Retinal pigment epithelial cell (primary cell): ENCODE data around the gene OGFR.
A peak's percentile ranks its signal among the peaks of the same experiment; 100 is the strongest.

Experiments
- DNase-seq: peaks from one replicate; pipeline ENCODE4 v3.0.0-alpha.2; 2010; ENCODE audit warnings: low read depth
- H3K4me3 ChIP-seq: 2 replicates; pipeline ENCODE4 v1.5.1; 2011; ENCODE audit warnings: mild to moderate bottlenecking, low read length, control low read depth, moderate library complexity
- TF ChIP-seq, protein P1 (sequence below): conservative IDR thresholded peaks from 2 replicates; pipeline ENCODE4 v1.5.1; 2011; ENCODE audit warnings: low read depth, low read length, control low read depth, inconsistent platforms

The OGFR gene

DNA sequence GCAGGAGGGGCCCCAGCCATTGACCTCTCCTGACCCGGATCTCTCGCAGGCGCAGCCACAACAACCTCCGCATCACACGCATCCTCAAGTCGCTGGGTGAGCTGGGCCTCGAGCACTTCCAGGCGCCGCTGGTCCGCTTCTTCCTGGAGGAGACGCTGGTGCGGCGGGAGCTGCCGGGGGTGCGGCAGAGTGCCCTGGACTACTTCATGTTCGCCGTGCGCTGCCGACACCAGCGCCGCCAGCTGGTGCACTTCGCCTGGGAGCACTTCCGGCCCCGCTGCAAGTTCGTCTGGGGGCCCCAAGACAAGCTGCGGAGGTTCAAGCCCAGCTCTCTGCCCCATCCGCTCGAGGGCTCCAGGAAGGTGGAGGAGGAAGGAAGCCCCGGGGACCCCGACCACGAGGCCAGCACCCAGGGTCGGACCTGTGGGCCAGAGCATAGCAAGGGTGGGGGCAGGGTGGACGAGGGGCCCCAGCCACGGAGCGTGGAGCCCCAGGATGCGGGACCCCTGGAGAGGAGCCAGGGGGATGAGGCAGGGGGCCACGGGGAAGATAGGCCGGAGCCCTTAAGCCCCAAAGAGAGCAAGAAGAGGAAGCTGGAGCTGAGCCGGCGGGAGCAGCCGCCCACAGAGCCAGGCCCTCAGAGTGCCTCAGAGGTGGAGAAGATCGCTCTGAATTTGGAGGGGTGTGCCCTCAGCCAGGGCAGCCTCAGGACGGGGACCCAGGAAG lies 7.7 kb downstream of the OGFR start:
- no peak overlapping the region for H3K4me3 ChIP-seq
- DNase-seq: no peak
- TF ChIP-seq, protein P1, sequence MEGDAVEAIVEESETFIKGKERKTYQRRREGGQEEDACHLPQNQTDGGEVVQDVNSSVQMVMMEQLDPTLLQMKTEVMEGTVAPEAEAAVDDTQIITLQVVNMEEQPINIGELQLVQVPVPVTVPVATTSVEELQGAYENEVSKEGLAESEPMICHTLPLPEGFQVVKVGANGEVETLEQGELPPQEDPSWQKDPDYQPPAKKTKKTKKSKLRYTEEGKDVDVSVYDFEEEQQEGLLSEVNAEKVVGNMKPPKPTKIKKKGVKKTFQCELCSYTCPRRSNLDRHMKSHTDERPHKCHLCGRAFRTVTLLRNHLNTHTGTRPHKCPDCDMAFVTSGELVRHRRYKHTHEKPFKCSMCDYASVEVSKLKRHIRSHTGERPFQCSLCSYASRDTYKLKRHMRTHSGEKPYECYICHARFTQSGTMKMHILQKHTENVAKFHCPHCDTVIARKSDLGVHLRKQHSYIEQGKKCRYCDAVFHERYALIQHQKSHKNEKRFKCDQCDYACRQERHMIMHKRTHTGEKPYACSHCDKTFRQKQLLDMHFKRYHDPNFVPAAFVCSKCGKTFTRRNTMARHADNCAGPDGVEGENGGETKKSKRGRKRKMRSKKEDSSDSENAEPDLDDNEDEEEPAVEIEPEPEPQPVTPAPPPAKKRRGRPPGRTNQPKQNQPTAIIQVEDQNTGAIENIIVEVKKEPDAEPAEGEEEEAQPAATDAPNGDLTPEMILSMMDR: no peak

GRCh38 chr20:62812907-62813200 lies 8.2 kb downstream of the OGFR start:
- DNase-seq: no peak
- H3K4me3 ChIP-seq: no peak overlapping the region
- TF ChIP-seq, protein P1: no peak

GRCh38 chr20:62813588-62813987 lies 9.0 kb downstream of the OGFR start:
- TF ChIP-seq, protein P1: no peak
- H3K4me3 ChIP-seq: no peak overlapping the region
- no peak for DNase-seq

- H3K4me3 ChIP-seq: no peak overlapping the region
- TF ChIP-seq, protein P1: no peak
These were observed 9.5 kb downstream of the OGFR start for GRCh38 chr20:62814060-62814708.

GRCh38 chr20:62814709-62815065 lies 10.1 kb downstream of the OGFR start:
- DNase-seq: no peak
- TF ChIP-seq, protein P1: no peak
- H3K4me3 ChIP-seq: no peak overlapping the region

More at GRCh38 chr20:62814060-62814708, 9.5 kb downstream of the OGFR start:
- no peak for DNase-seq

GRCh38 chr20:62815066-62815991 lies 10.7 kb downstream of the OGFR start:
- H3K4me3 ChIP-seq: no peak overlapping the region
- DNase-seq: peak; percentile 59
- TF ChIP-seq, protein P1: no peak
